C4-2B (cell line): Measurements from ENCODE around the gene CLK4.

Source experiments
- ZFX ChIP-seq: fragments of 450-650 bp; IDR thresholded peaks from 2 replicates; pipeline ENCODE4 v1.6.1; 2017
- TF ChIP-seq, protein P1 (sequence below): fragments of 450-650 bp; conservative IDR thresholded peaks from 2 replicates; pipeline ENCODE4 v1.5.1; 2017; ENCODE audit warnings: mild to moderate bottlenecking

DNA sequence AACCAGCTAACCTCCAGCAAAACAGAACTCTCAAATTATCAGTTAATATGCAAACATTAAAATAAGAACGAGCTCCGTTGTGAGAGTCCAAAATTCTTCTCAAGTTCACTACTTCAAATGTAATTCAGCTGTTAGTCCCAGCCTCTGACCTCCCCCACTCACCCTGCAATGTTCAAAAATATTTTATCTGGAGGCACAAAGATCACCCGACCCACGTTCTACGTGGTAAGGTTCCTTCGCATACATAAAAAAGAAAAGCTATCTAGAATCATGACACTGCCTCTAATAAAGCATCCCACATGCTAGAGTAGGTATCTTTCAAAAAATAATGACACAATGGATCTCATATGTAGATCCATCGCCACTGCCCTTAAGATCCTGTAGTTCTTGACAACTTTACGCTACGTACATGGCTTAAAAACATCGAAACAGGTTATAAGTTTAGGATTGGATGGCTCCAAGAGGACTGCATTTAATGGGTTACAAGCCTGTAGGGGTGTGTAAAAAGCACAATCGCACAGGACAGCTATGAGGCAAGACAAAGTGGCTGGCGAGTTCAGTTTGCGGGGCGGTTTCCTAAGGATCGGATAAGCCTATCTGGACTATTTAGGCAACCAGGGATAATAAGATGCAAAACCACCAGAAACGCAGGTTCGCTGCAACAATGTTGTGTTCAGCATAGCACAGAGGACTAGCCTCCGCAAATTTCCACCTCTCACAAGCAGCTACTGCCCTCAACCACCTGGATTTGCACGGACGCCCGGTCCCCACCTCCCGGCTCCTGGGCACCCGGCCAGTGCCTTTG lies 969 bp downstream of the CLK4 start:
- TF ChIP-seq, protein P1, sequence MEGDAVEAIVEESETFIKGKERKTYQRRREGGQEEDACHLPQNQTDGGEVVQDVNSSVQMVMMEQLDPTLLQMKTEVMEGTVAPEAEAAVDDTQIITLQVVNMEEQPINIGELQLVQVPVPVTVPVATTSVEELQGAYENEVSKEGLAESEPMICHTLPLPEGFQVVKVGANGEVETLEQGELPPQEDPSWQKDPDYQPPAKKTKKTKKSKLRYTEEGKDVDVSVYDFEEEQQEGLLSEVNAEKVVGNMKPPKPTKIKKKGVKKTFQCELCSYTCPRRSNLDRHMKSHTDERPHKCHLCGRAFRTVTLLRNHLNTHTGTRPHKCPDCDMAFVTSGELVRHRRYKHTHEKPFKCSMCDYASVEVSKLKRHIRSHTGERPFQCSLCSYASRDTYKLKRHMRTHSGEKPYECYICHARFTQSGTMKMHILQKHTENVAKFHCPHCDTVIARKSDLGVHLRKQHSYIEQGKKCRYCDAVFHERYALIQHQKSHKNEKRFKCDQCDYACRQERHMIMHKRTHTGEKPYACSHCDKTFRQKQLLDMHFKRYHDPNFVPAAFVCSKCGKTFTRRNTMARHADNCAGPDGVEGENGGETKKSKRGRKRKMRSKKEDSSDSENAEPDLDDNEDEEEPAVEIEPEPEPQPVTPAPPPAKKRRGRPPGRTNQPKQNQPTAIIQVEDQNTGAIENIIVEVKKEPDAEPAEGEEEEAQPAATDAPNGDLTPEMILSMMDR = no peak
- no peak for TF ChIP-seq ZFX
